ENCODE data around the gene SYNC. TPM values are rescaled to one million over a fixed set of nuclear protein-coding genes. Genes with fewer than 3 reads are reported as not detected.

SYNC gene
- total and polyA plus RNA-seq, 2 of the 8 experiments (the other 6 are each of a cell fraction or from before 2014, with no cell fraction given), result 0.06 to 0.17 TPM

DNA sequence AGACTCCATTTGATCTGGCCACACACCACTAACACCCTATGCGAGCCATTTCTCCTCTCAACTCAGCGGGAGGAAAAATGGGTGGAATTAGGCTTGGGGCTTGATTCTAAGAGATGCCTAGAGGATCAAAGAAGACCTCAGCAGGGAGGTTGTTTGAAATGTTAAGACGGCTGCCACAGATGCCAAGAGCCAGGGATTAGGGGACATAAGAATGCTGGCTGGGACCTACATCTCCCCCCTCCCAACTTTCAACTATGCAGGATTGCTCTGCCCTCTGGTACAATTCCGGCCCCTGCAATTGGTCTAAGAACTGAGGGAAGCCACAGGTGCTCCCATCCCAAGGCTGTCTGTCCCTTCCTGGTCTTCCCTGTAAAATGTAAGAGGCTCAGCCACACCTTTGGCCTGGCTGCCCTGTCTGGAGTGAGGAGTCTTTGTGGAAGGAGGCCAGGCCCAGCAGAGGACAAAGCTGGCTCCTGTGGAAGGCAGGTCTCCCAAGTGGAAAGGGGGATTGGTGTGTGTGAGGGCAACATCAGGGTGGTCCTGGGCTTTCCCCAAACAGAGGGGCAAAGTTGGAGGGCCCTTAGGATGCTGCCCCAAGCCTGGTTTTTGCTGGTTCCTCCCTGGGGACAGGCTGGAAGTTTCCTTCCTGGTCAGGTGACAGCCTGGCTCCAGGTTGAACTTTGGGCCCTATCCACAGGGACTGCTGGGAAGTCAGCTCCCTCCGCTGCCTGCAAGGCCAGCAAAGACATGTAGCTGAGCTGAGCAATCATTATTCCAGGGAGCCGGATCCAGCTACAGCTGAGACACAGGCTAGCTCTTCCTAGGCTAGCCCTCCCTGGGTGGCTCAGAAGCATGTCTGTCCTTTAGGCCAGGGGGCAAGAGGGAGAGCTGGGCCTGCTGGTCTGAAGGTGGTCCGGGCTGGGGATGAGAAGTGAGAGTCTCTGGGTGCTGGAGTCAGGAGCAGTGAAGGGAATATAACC, 34.5 kb upstream of the SYNC start:
- Histone ChIP-seq H2AFZ (ENCODE audit: low read length) (no peak overlapping the region), H3K18ac (ENCODE audit: extremely low read depth, low read length) (peak overlapping the region; percentile 65), H4K5ac (ENCODE audit: insufficient read length, low read depth, low read length) (peak overlapping the region; percentile 57), H3K27ac (ENCODE audit: low read depth, low read length) (no peak overlapping the region), H4K8ac (ENCODE audit: extremely low read depth, insufficient read depth, low read length) (peak overlapping the region; percentile 8), H3K23ac (ENCODE audit: insufficient read length) (no peak overlapping the region), H4K91ac (replicated peaks; ENCODE audit: insufficient read length, low read length) (peak overlapping the region; percentile 84), H3K79me1 (ENCODE audit: low read depth, low read length) (peaks cover 2% of the 10 kb centered on the region; the same call in 1 of the 2 replicates), H3K36me3 (ENCODE audit: control insufficient read depth in 2 of 4, insufficient read depth in 4 of 4, low read length in 3 of 4) (no peaks in the 10 kb centered on the region), H2BK20ac (ENCODE audit: low read length) (peak overlapping the region; percentile 93), H3K79me2 (ENCODE audit: control insufficient read depth in 1 of 2, insufficient read depth in 2 of 2, low read length in 2 of 2) (no peaks in the 10 kb centered on the region), H4K20me1 (replicated peaks in 1 of 2; ENCODE audit: control insufficient read depth in 1 of 2, insufficient read depth in 2 of 2, low read length in 2 of 2) (no peaks in the 10 kb centered on the region), H2BK12ac (ENCODE audit: low read depth, low read length) (peak overlapping the region; percentile 93; the same call in 1 of the 2 replicates), H2BK15ac (ENCODE audit: low read length) (peak overlapping the region; percentile 85; the same call in 1 of the 2 replicates), H2AK5ac (ENCODE audit: low read depth, low read length) (no peak overlapping the region; the same call in 1 of the 2 replicates), H2BK5ac (ENCODE audit: low read depth, low read length) (peak overlapping the region; percentile 57; the same call in 1 of the 2 replicates), H3K27me3 (replicated peaks in 1 of 4; ENCODE audit: control insufficient read depth in 3 of 4, extremely low read depth in 1 of 4, insufficient read depth in 3 of 4, low read length in 3 of 4) (peaks cover 0 to 13% (median 6%) of the 10 kb centered on the region in 4 experiments; a peak in 4 of 7 replicates), H3K9ac (replicated peaks in 1 of 4; ENCODE audit: extremely low read depth in 1 of 4, low read depth in 3 of 4, low read length in 3 of 4) (peak overlapping the region in 1 of 4 experiments; percentile 3; a peak in 2 of 7 replicates), H3K4me3 (ENCODE audit: extremely low read depth in 1 of 4, insufficient read depth in 2 of 4, low read depth in 3 of 4, low read length in 4 of 4) (peak overlapping the region in 2 of 4 experiments; percentile 15 to 29; a peak in 3 of 8 replicates), H3K4me1 (replicated peaks in 1 of 4; ENCODE audit: control insufficient read depth in 3 of 4, insufficient read depth in 4 of 4, low read length in 3 of 4) (peaks cover 11 to 19% (median 18%) of the 10 kb centered on the region in 4 experiments), H3K14ac (ENCODE audit: insufficient read length) (no peak overlapping the region), H3K23me2 (ENCODE audit: low read depth, low read length) (no peaks in the 10 kb centered on the region; the same call in 1 of the 2 replicates), H3K9me3 (ENCODE audit: insufficient read depth in 2 of 2, low read depth in 1 of 2, low read length in 1 of 2) (no peaks in the 10 kb centered on the region), H3K4ac (replicated peaks; ENCODE audit: insufficient read length, low read depth, low read length) (peak overlapping the region; percentile 28), H2BK120ac (replicated peaks; ENCODE audit: low read depth, low read length) (peak overlapping the region; percentile 34), H3K56ac (replicated peaks; ENCODE audit: insufficient read length, low read depth, low read length) (no peak overlapping the region), H3K4me2 (ENCODE audit: insufficient read depth in 1 of 2, low read depth in 2 of 2, low read length in 2 of 2) (peak overlapping the region; percentile 29 to 60)
- peak; percentile 96 for FAIRE-seq
- peak in 1 of 2 experiments; percentile 84 for DNase-seq (ENCODE audit: low read depth in 1 of 2, low spot score in 2 of 2)
- WGBS, 2 experiments (ENCODE audit: extremely low coverage in 1 of 2, insufficient coverage in 1 of 2, insufficient read length in 1 of 2, insufficient replicate concordance in 2 of 2, low coverage in 1 of 2, low lambda C conversion rate in 2 of 2, missing lambda C conversion rate in 1 of 2), result 39% methylated on average over 7 of the region's 7 CpGs; no CpG with 5 or more reads in 1 of the 2 experiments
- CTCF ChIA-PET (ENCODE audit: partially characterized antibody), result interaction anchor here (0.6 to 3.6 kb wide), 15 partner anchors 8 to 450 kb away, joined by 3 to 33 read pairs (median 3); no protein-coding TSS in a partner anchor
- POLR2A ChIA-PET (ENCODE audit: partially characterized antibody), result interaction anchor here (0.7 to 2.3 kb wide), 12 partner anchors 8 to 38 kb away, joined by 3 to 8 read pairs (median 4); no protein-coding TSS in a partner anchor
- TF ChIP-seq SP4 (IDR thresholded peaks at IDR 0.05; ENCODE audit: low read length), result no peak
- no peak for TF ChIP-seq GABPA (IDR thresholded peaks at IDR 0.05; ENCODE audit: borderline replicate concordance, insufficient read depth, low read length)
- TF ChIP-seq CTBP2 (IDR thresholded peaks at IDR 0.05; ENCODE audit: borderline replicate concordance, insufficient read depth, insufficient read length, low read length), result peak; percentile 63
- TF ChIP-seq TAF1 (IDR thresholded peaks at IDR 0.05; ENCODE audit: low read depth, low read length), result 0 out of 2 replicates have a peak, but pooled peaks have one; percentile 24
- TF ChIP-seq RAD21 (IDR thresholded peaks at IDR 0.05 in 1 of 2, conservative IDR thresholded peaks at IDR 0.05 in 1 of 2; ENCODE audit: low read depth in 2 of 2, low read length in 2 of 2), result no peak
- TF ChIP-seq SP2 (IDR thresholded peaks at IDR 0.05; ENCODE audit: low read length), result no peak
- no peak for TF ChIP-seq ASH2L (IDR thresholded peaks at IDR 0.05; ENCODE audit: low read length)
- TF ChIP-seq HDAC6 (IDR thresholded peaks at IDR 0.05; ENCODE audit: low read depth, low read length), result no peak
- TF ChIP-seq SP1 (IDR thresholded peaks at IDR 0.05; ENCODE audit: low read depth, low read length), result peak; percentile 79
- no peak for TF ChIP-seq POLR2AphosphoS5 (IDR thresholded peaks at IDR 0.05; ENCODE audit: low read depth, low read length)
